Measurements from ENCODE around the gene LBP.

Gene LBP

GRCh38 chr20:38424401-38424800 lies 78.1 kb downstream of the LBP start:
- TF ChIP-seq CTCF (IDR thresholded peaks at IDR 0.05; ENCODE audit: borderline replicate concordance, control extremely low read depth, extremely low read depth, insufficient read depth, missing control alignments): no peak
- in situ Hi-C loops (cut with MboI; ENCODE audit: low sequenced_read_pairs, unreplicated experiment): no loop called here
- no peak for DNase-seq (ENCODE audit: low spot score)

DNA sequence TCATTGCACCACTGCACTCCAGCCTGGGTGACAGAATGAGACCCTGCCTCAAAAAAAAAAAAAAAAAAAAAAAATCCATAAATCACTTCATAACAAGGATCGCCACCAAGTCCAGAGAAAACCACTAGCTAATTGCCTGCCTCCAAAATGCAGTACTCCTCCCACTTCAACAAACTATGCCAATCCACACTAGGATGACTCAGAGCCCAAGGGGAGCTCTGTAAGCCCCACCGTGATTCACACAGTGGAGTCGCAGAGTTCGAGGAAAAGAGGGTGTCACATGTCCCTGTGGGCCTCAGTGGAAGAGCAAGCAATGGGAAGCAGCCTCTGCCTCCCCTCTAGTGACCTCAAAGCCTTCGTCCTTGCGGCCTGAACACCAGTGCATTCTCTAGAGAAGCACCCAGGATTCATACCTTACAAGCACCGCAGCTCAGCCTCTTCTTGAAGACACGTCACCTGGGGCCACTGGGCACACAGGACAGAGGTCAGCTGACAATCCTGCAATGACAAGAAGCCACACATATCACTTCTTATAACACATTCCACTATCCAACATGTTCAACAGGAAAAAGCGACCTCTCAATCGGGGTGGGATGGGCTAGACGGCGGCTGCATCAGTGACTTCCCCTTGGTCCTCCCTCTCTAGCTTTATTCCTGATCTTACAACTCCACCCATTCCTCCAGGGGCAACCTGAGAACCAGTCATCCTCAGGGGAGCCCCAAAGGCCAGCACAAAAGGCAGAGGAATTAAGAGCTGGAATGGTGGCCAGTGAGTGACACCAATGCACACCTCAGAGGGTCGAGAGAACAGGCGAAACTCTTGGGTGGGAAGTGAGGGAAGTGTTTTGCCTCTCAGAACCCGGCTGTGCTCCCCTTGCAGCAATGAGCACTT lies 80.0 kb downstream of the LBP start:
- no peak for TF ChIP-seq CTCF (IDR thresholded peaks at IDR 0.05; ENCODE audit: borderline replicate concordance, control extremely low read depth, extremely low read depth, insufficient read depth, missing control alignments)
- in situ Hi-C loops (cut with MboI; ENCODE audit: low sequenced_read_pairs, unreplicated experiment): no loop called here
- DNase-seq (ENCODE audit: low spot score): no peak

Data from GM13976 (cell line).